MCF 10A (cell line): ENCODE data around the gene REXO5. TPM values are rescaled to one million over a fixed set of nuclear protein-coding genes. Genes with fewer than 3 reads are reported as not detected.

ENCODE experiments used
- BruUV-seq: library from RNA; stranded (reverse); fragments of 400-500 nt; replicated peaks from 2 replicates; lab custom pipeline; 2021; lab: Mats Ljungman, UMichigan
- CTCF ChIA-PET: fragments of 300-600 bp; sonication (Branson Sonifier 250); formaldehyde crosslinking; extraction: SDS; loops from one replicate; lab custom pipeline; 2021; ENCODE audit warnings: antibody characterized with exemption, inconsistent platforms; lab: Yijun Ruan, JAX
- POLR2A ChIA-PET: fragments of 300-600, 350-650 bp; sonication (Branson Sonifier 250); formaldehyde crosslinking; extraction: SDS; loops from one replicate; lab custom pipeline; 2020; ENCODE audit warnings: antibody characterized with exemption, inconsistent platforms; lab: Yijun Ruan, JAX
- DNase-seq: peaks from one replicate; pipeline ENCODE4 v3.0.0-alpha.2; 2018; ENCODE audit not compliant: unreplicated experiment
- H3K27ac Mint-ChIP-seq: one replicate; pipeline ENCODE4 v1.8.0; 2022; ENCODE audit warnings: mild to moderate bottlenecking, low read depth, mixed read lengths; ENCODE audit not compliant: unreplicated experiment
- H3K27me3 Mint-ChIP-seq: one replicate; pipeline ENCODE4 v1.8.0; 2022; ENCODE audit warnings: mixed read lengths; ENCODE audit not compliant: insufficient read depth, unreplicated experiment
- H3K36me3 Mint-ChIP-seq: one replicate; pipeline ENCODE4 v1.8.0; 2022; ENCODE audit warnings: mild to moderate bottlenecking, moderate library complexity, mixed read lengths; ENCODE audit not compliant: insufficient read depth, unreplicated experiment
- H3K4me1 Mint-ChIP-seq: one replicate; pipeline ENCODE4 v1.8.0; 2022; ENCODE audit warnings: mixed read lengths; ENCODE audit not compliant: insufficient read depth, unreplicated experiment
- H3K4me3 Mint-ChIP-seq: one replicate; pipeline ENCODE4 v1.8.0; 2022; ENCODE audit warnings: mild to moderate bottlenecking, moderate library complexity, mixed read lengths; ENCODE audit not compliant: unreplicated experiment
- H3K9me3 Mint-ChIP-seq: one replicate; pipeline ENCODE4 v1.8.0; 2022; ENCODE audit warnings: mixed read lengths; ENCODE audit not compliant: unreplicated experiment
- intact Hi-C: fragments of 100-400 bp; cut with micrococcal nuclease; formaldehyde crosslinking; loops from 2 replicates; pipeline ENCODE4 v1.14.1; 2022
- total RNA-seq: library from RNA; stranded (reverse); gene quantifications from 2 replicates; pipeline ENCODE4 v1.2.3, GENCODE V29; 2022
- TF ChIP-seq, protein P1 (sequence below): fragments of 200-600 bp; IDR thresholded peaks from one replicate; pipeline ENCODE4 v1.8.0; 2022; ENCODE audit warnings: antibody characterized with exemption, mild to moderate bottlenecking; ENCODE audit not compliant: unreplicated experiment

Gene REXO5
- total RNA-seq, 1 experiment from 2014 or later, result 6.1 TPM

DNA sequence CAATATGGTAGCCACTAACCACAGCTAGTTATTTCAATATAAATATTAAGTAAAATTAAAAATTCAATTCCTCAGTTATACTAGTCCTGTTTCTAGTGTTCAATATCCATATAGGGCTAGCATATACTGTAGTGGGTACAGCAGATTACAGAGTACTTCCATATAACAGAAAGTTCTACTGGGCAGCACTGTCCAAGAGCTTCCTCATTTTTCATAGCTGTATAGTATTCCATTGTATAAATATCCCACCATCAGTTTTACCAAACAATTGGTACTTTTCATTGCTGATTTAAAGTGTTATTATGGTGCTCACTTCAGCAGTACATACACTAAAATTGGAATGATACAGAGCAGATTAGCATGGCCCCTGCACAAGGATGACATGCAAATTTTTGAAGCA is 22.1 kb upstream of the REXO5 start:
- Mint-ChIP-seq H3K4me3 (no peak overlapping the region), H3K27me3 (no peaks in the 10 kb centered on the region), H3K27ac (no peak overlapping the region), H3K4me1 (no peaks in the 10 kb centered on the region), H3K36me3 (peaks cover 6% of the 10 kb centered on the region), H3K9me3 (no peaks in the 10 kb centered on the region)
- ChIA-PET CTCF (no interaction called here), POLR2A (no interaction called here)
- no TSS peak for BruUV-seq
- intact Hi-C loops, result no loop called here
- TF ChIP-seq, protein P1, sequence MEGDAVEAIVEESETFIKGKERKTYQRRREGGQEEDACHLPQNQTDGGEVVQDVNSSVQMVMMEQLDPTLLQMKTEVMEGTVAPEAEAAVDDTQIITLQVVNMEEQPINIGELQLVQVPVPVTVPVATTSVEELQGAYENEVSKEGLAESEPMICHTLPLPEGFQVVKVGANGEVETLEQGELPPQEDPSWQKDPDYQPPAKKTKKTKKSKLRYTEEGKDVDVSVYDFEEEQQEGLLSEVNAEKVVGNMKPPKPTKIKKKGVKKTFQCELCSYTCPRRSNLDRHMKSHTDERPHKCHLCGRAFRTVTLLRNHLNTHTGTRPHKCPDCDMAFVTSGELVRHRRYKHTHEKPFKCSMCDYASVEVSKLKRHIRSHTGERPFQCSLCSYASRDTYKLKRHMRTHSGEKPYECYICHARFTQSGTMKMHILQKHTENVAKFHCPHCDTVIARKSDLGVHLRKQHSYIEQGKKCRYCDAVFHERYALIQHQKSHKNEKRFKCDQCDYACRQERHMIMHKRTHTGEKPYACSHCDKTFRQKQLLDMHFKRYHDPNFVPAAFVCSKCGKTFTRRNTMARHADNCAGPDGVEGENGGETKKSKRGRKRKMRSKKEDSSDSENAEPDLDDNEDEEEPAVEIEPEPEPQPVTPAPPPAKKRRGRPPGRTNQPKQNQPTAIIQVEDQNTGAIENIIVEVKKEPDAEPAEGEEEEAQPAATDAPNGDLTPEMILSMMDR, result no peak
- no peak for DNase-seq

DNA sequence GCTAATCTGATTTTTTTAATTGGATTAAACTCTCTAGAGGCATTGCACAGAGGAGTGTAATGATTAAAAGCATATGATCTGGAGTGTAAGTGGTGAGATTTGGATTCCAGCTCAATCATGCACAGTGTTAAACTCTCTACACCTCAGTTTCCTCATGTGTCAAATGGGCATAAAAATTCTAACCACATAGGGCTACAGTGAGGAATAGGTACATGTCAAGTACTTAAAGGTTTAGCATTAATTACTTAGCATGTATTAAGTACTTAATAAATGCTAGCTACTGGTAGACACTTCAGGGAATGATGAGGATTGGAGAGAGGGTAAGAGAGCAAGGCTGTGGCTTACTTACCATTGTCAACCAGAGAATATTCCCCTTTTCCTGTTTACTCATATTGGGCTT is 17.2 kb upstream of the REXO5 start:
- Mint-ChIP-seq H3K4me3 (no peak overlapping the region), H3K27ac (no peak overlapping the region), H3K27me3 (no peaks in the 10 kb centered on the region)

DNA sequence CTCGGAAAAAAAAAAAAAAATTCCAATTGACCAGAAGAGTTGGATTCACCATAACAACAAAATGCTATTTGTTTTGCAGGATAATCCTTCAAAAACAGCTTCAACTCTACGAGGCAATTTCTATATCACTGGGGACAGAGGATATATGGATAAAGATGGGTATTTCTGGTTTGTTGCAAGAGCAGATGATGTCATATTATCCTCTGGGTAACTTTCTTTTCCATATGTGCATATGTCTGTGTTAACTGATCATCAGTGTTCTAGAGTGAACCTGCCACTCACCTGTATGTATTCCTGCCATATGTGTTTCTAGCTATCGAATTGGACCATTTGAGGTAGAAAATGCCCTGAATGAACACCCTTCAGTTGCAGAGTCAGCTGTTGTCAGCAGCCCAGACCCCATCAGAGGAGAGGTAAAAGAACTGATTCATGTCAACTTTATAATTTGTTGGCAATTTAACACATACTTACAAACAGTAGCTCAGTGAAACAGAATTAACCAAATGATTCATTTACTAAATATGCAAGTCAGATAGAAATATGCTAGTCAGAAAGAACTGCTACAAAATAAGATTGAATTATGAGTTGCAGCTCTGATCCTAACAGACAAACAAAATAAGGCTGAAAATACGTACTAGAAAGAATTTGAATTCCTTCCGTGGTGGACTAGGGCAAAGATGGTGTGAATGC is 14.3 kb upstream of the REXO5 start:
- H3K4me3 Mint-ChIP-seq, result no peak overlapping the region
- no peaks in the 10 kb centered on the region for H3K4me1 Mint-ChIP-seq
- intact Hi-C loops, result no loop called here
- H3K27ac Mint-ChIP-seq, result no peak overlapping the region
- H3K27me3 Mint-ChIP-seq, result no peaks in the 10 kb centered on the region
- ChIA-PET POLR2A (interaction anchor here (0.7 to 1.1 kb wide), 3 partner anchors 12 to 64 kb away, joined by 3 read pairs; no protein-coding TSS in a partner anchor), CTCF (interaction anchor here (0.7 to 1.7 kb wide), 6 partner anchors 9 to 879 kb away, joined by 3 to 6 read pairs (median 4); no protein-coding TSS in a partner anchor)
- TF ChIP-seq, protein P1, result no peak
- no TSS peak for BruUV-seq
- no peaks in the 10 kb centered on the region for H3K9me3 Mint-ChIP-seq
- DNase-seq, result no peak
- H3K36me3 Mint-ChIP-seq, result peaks cover 6% of the 10 kb centered on the region

More for the DNA sequence above, 17.2 kb upstream of the REXO5 start:
- Mint-ChIP-seq H3K4me1 (no peaks in the 10 kb centered on the region), H3K36me3 (peaks cover 6% of the 10 kb centered on the region), H3K9me3 (no peaks in the 10 kb centered on the region)
- TF ChIP-seq, protein P1, result no peak
- no peak for DNase-seq
- ChIA-PET CTCF (interaction anchor here (0.6 to 2.5 kb wide), 4 partner anchors 11 to 1825 kb away, joined by 3 to 13 read pairs (median 4); no protein-coding TSS in a partner anchor), POLR2A (no interaction called here)
- intact Hi-C loops, result no loop called here
- BruUV-seq, result no TSS peak

DNA sequence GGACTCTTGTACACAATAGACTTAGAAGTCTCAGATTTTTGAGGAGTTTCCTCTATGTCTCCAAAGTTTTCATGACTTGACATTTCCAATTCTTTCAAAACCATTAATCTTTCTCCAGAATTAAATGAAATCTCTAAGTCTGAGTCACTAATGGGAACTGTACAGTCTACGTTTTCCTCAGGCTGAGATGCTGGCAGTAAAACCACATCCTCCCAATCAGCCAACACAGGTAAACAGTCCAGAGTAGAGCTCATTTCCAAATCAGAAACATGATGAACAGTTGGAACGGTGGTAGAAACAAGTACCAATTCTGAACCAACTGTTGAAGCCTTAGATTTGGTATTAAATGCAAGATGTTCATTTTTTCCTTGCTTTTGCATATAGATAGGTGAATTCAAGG is 8.0 kb upstream of the REXO5 start:
- Mint-ChIP-seq H3K27ac (no peak overlapping the region), H3K4me3 (no peak overlapping the region), H3K36me3 (peaks cover 47% of the 10 kb centered on the region), H3K4me1 (peaks cover 2% of the 10 kb centered on the region), H3K27me3 (no peaks in the 10 kb centered on the region), H3K9me3 (no peaks in the 10 kb centered on the region)
- ChIA-PET POLR2A (interaction anchor here (0.9 kb wide), 1 partner anchor 33 kb away, joined by 3 read pairs; no protein-coding TSS in a partner anchor), CTCF (interaction anchor here (1.1 to 1.9 kb wide), 4 partner anchors 19 to 481 kb away, joined by 3 to 4 read pairs (median 4); no protein-coding TSS in a partner anchor)
- no TSS peak for BruUV-seq
- intact Hi-C loops, result loop anchor here (2.0 to 5.0 kb wide), 2 partner anchors 284 to 504 kb away; no protein-coding TSS in a partner anchor
- TF ChIP-seq, protein P1, result no peak
- DNase-seq, result no peak
